Mesothelial cell of epicardium (in vitro differentiated cells): ENCODE results near the gene ISLR2. TPM values are rescaled to one million over a fixed set of nuclear protein-coding genes. Genes with fewer than 3 reads are reported as not detected.
A peak's percentile ranks its signal among the peaks of the same experiment; 100 is the strongest.

Experiments used
- DNase-seq, 2 experiments: peaks; one replicate each; pipeline ENCODE4 v3.0.0; 2021; ENCODE audit warnings: low spot score in 2 of 2; ENCODE audit not compliant: unreplicated experiment in 2 of 2
- H3K27ac Mint-ChIP-seq: 2 replicates; pipeline ENCODE4 v1.8.0; 2021; ENCODE audit warnings: mixed read lengths
- H3K27me3 Mint-ChIP-seq: 2 replicates; pipeline ENCODE4 v1.8.0; 2021; ENCODE audit warnings: low read depth, mixed read lengths
- H3K36me3 Mint-ChIP-seq: 2 replicates; pipeline ENCODE4 v1.8.0; 2021; ENCODE audit warnings: mixed read lengths
- H3K4me1 Mint-ChIP-seq: 2 replicates; pipeline ENCODE4 v1.8.0; 2021; ENCODE audit warnings: mixed read lengths
- H3K4me3 Mint-ChIP-seq: 2 replicates; pipeline ENCODE4 v1.8.0; 2021; ENCODE audit warnings: mild to moderate bottlenecking, moderate library complexity, mixed read lengths
- H3K9me3 Mint-ChIP-seq: 2 replicates; pipeline ENCODE4 v1.8.0; 2021; ENCODE audit warnings: mixed read lengths
- total RNA-seq: library from RNA; stranded (reverse); gene quantifications from 3 replicates; pipeline ENCODE4 v1.2.1, GENCODE V29; 2021
- TF ChIP-seq, protein P1 (sequence below): fragments of 200-600 bp; sonication (generic); IDR thresholded peaks from one replicate; pipeline ENCODE4 v1.5.0; 2021; ENCODE audit warnings: antibody characterized with exemption; ENCODE audit not compliant: unreplicated experiment

ISLR2 gene
- total RNA-seq, 1 donor from 2014 or later, result 1.9 TPM

DNA sequence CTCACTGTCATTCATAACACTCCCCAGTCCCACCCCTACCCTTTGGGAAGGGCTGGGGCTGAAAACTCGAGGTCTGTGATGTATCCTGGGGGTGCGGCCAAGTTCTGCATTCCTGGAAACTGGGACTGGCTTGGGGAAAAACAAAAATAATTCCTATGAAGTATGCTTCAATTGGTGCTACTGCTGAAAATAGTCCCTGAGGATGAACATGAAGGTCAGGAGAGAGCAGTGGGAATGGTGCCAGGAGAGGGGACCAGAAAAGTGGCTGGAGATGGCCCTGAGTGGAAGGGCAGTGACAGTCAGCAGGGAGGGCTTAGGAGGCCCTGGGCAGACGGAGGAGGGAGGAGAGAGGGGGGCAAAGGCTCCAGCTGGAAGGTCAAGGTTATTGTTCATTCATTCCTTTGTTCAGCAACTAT lies 38.3 kb downstream of the ISLR2 start:
- TF ChIP-seq, protein P1, sequence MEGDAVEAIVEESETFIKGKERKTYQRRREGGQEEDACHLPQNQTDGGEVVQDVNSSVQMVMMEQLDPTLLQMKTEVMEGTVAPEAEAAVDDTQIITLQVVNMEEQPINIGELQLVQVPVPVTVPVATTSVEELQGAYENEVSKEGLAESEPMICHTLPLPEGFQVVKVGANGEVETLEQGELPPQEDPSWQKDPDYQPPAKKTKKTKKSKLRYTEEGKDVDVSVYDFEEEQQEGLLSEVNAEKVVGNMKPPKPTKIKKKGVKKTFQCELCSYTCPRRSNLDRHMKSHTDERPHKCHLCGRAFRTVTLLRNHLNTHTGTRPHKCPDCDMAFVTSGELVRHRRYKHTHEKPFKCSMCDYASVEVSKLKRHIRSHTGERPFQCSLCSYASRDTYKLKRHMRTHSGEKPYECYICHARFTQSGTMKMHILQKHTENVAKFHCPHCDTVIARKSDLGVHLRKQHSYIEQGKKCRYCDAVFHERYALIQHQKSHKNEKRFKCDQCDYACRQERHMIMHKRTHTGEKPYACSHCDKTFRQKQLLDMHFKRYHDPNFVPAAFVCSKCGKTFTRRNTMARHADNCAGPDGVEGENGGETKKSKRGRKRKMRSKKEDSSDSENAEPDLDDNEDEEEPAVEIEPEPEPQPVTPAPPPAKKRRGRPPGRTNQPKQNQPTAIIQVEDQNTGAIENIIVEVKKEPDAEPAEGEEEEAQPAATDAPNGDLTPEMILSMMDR, result no peak
- Mint-ChIP-seq H3K36me3 (no peaks in the 10 kb centered on the region), H3K4me3 (no peak overlapping the region), H3K4me1 (peaks cover 30% of the 10 kb centered on the region), H3K27me3 (peaks cover 20% of the 10 kb centered on the region), H3K27ac (no peak overlapping the region), H3K9me3 (peaks cover 4% of the 10 kb centered on the region)
- no peak for DNase-seq

DNA sequence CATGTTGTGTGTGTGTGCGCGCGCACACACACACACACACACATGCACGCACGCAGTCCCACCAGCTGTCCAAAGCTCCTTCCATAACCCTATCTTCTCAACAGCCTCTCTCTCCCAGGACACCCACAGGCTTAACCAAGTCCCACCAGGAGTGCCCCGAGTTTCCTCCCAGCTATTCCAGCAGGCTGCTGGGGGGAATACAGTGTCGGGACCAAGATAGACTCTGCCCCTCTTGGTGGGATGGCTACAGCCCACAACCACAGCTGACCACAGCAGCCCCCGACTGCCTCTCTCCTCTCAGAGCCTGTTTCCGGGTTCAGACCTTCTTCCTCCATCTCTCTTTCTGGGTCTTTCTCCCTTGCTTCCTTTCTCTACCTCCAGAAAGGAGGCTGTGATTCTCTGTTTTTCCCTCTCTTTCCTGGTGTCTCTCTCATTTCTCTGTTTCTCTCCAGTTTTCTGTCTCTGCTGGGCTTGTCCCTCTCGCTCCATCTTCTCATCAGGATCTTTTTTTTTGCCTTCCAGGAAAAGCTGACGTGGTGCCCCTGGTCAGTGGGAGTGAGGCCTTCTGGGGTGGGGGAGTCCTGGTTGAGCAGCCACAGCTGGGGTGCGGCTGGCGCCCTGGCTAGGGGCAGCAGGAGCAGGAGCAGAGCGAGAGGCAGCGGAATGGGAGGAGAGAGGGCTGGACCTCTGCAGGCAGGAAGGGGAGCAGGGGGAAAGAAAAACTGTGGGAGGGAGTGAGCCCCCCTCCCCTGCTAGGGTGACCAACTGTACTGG lies 39.9 kb downstream of the ISLR2 start:
- peaks cover 9% of the 10 kb centered on the region for H3K27me3 Mint-ChIP-seq
- DNase-seq, result peak in 1 of 2 experiments; percentile 36
- no peak overlapping the region for H3K4me3 Mint-ChIP-seq
- H3K4me1 Mint-ChIP-seq, result peaks cover 37% of the 10 kb centered on the region
- H3K27ac Mint-ChIP-seq, result peak overlapping the region; percentile 27
- H3K36me3 Mint-ChIP-seq, result no peaks in the 10 kb centered on the region
- H3K9me3 Mint-ChIP-seq, result no peaks in the 10 kb centered on the region
- TF ChIP-seq, protein P1, result no peak

DNA sequence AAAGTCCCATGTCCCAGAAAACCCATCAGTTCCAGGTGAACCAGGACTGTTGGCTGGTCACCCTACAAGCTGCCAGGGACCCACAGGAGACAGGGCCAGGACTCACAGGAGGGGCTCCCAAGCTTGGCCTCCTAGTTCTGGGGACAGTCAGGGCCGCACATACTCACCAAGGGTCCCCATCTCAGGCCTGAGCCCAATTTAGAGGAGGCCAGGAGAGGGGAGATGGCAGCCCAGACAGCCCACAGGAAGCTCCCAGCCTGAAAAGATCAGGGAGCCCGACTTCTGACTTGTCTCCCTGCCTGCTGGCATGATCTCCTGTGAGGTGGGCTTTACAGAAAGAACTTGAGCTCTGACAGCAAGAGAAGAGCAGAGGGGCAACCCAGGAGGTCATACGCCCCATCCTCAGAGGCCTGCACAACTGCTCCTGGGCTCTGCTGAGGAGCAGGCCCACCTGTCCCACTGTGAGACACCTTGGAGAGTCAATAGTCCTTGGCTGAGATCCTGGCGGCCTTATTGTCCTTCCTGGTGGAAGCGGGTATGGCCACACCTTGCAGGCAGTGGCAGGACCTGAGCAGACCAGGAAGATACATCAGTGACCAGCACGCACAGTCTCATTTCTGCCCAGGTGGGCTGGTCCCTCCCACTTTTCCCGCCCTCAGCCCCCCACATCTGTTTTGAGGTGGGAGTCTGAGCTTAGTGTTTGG lies 40.6 kb downstream of the ISLR2 start:
- Mint-ChIP-seq H3K27me3 (peaks cover 6% of the 10 kb centered on the region), H3K4me3 (no peak overlapping the region), H3K27ac (peak overlapping the region; percentile 53), H3K36me3 (no peaks in the 10 kb centered on the region), H3K9me3 (no peaks in the 10 kb centered on the region), H3K4me1 (peaks cover 43% of the 10 kb centered on the region)
- TF ChIP-seq, protein P1, result no peak
- DNase-seq, result peak in 1 of 2 experiments; percentile 36

DNA sequence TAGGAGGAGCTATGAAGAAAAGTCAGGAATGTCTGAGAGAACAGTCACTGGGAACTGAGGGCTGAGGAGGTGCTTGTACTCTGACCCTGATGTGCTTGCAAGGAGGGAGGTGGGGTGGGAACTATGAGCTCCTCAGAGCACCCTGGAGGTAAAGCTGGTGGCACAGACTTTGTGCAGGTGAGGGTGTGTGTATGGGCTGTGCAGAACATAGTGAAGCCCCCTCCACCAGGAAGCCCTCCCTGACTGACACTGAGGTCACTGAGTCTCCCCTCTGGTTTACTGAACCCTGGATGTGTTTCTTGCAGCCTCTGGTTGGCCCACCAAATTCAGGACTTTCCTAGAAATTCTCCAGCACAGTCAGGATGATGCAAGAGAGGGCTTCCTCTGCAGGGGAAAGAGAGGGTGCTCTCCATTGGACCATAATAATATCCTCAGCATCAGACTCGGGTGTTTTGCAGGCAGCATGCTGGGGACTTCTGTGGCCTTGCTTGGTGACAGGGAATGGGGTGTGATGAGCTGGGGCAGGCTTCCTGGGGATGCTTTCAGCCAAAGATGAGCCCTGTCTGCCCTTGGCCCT lies 41.7 kb downstream of the ISLR2 start:
- DNase-seq, result no peak
- Mint-ChIP-seq H3K36me3 (no peaks in the 10 kb centered on the region), H3K4me3 (no peak overlapping the region), H3K27me3 (peaks cover 14% of the 10 kb centered on the region), H3K4me1 (peaks cover 54% of the 10 kb centered on the region), H3K27ac (peak overlapping the region; percentile 47), H3K9me3 (no peaks in the 10 kb centered on the region)
- TF ChIP-seq, protein P1, result no peak

DNA sequence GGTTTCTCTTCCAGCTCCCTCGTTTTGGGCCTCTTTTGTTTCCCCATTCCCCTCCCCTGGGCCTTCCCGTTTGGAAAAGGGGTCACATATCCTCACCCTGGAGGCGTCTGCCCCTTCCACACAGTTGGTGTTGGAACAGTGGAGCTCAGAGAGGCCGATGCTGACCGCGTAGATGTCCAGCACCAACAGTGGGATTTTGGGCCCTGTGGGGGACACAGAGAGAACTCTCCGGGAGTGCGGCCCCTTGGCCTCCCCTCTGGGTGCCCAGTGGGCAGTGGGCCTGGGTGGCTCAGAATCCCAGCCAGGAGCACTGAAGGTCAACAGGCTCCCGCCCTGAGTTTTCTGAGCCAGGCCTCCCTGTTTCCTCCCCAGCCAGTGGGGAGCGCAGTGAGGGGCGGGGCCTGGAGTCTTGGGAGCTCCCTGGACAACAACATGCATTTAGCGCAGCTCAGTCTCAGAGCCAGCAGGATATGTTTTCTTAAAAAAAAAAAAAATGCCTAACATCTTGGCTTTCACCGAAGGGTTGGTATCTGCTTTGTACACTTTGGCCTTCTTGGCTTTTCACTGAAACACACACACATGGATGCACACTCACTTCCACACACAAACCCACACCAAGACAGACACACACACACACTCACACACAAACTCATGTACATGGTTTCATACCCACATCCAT lies 42.5 kb downstream of the ISLR2 start:
- Mint-ChIP-seq H3K27me3 (peaks cover 15% of the 10 kb centered on the region), H3K4me1 (peaks cover 61% of the 10 kb centered on the region), H3K4me3 (peak overlapping the region; percentile 43), H3K27ac (peak overlapping the region; percentile 57), H3K9me3 (no peaks in the 10 kb centered on the region), H3K36me3 (no peaks in the 10 kb centered on the region)
- no peak for DNase-seq
- TF ChIP-seq, protein P1, result no peak
